Endothelial cell (in vitro differentiated cells): ENCODE measurements around the gene SEMA4D. TPM values are rescaled to one million over a fixed set of nuclear protein-coding genes. Genes with fewer than 3 reads are reported as not detected.
"Not testable (repeated sequence)": the region's sequence is repeated elsewhere in the genome, so short reads cannot be mapped to it uniquely, and the experiment has no call there.

Source experiments
- DNase-seq: peaks from one replicate; pipeline ENCODE4 v3.0.0; 2021; ENCODE audit warnings: low spot score
- H3K27ac Mint-ChIP-seq: one replicate; pipeline ENCODE4 v1.8.0; 2021; ENCODE audit warnings: mixed read lengths, inconsistent platforms; ENCODE audit not compliant: unreplicated experiment
- H3K27me3 Mint-ChIP-seq: one replicate; pipeline ENCODE4 v1.8.0; 2021; ENCODE audit warnings: mild to moderate bottlenecking, moderate library complexity, mixed read lengths, inconsistent platforms; ENCODE audit not compliant: unreplicated experiment
- H3K36me3 Mint-ChIP-seq: one replicate; pipeline ENCODE4 v1.8.0; 2021; ENCODE audit warnings: mild to moderate bottlenecking, low read depth, mixed read lengths, inconsistent platforms; ENCODE audit not compliant: unreplicated experiment
- H3K4me1 Mint-ChIP-seq: one replicate; pipeline ENCODE4 v1.8.0; 2021; ENCODE audit warnings: mild to moderate bottlenecking, mixed read lengths, inconsistent platforms; ENCODE audit not compliant: unreplicated experiment
- H3K4me3 Mint-ChIP-seq: one replicate; pipeline ENCODE4 v1.8.0; 2021; ENCODE audit warnings: mild to moderate bottlenecking, mixed read lengths, inconsistent platforms; ENCODE audit not compliant: unreplicated experiment
- H3K9me3 Mint-ChIP-seq: one replicate; pipeline ENCODE4 v1.8.0; 2021; ENCODE audit warnings: mixed read lengths, inconsistent platforms; ENCODE audit not compliant: unreplicated experiment
- total RNA-seq: library from RNA; stranded (reverse); fragmentation: NEBNext Ultra II Directional; extraction: Animal tissue kit (Norgen Biotek cat#: 25700); gene quantifications from one replicate; pipeline ENCODE4 v1.2.1, GENCODE V29; 2021; ENCODE audit not compliant: unreplicated experiment
- TF ChIP-seq, protein P1 (sequence below): fragments of 200-600 bp; sonication (generic); IDR thresholded peaks from one replicate; pipeline ENCODE4 v1.5.0; 2021; ENCODE audit warnings: antibody characterized with exemption; ENCODE audit not compliant: unreplicated experiment

The SEMA4D gene
- total RNA-seq, 1 donor from 2014 or later: 14.8 TPM

DNA sequence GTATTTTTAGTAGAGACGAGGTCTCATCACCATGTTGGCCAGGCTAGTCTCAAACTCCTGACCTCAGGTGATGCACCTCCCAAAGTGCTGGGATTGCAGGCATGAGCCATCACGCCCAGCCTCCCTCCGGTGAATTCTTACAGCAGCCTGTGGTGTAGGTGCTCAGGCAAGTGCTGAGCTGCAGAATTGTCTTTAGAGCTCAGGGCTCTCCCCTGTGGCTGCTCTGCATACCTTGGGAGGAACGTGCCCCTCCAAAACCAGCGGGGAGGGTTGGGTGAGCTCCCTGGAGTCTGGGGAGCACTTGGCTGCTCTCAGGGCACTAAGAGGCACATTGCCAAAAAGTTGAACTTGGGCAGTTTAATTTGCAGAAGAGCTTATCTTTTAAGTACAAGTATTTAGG is 150.3 kb downstream of the SEMA4D start:
- TF ChIP-seq, protein P1, sequence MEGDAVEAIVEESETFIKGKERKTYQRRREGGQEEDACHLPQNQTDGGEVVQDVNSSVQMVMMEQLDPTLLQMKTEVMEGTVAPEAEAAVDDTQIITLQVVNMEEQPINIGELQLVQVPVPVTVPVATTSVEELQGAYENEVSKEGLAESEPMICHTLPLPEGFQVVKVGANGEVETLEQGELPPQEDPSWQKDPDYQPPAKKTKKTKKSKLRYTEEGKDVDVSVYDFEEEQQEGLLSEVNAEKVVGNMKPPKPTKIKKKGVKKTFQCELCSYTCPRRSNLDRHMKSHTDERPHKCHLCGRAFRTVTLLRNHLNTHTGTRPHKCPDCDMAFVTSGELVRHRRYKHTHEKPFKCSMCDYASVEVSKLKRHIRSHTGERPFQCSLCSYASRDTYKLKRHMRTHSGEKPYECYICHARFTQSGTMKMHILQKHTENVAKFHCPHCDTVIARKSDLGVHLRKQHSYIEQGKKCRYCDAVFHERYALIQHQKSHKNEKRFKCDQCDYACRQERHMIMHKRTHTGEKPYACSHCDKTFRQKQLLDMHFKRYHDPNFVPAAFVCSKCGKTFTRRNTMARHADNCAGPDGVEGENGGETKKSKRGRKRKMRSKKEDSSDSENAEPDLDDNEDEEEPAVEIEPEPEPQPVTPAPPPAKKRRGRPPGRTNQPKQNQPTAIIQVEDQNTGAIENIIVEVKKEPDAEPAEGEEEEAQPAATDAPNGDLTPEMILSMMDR: no peak
- no peaks in the 10 kb centered on the region for H3K4me1 Mint-ChIP-seq
- H3K36me3 Mint-ChIP-seq: peaks cover 61% of the 10 kb centered on the region
- no peak for DNase-seq
- no peaks in the 10 kb centered on the region for H3K9me3 Mint-ChIP-seq
- no peak overlapping the region for H3K27ac Mint-ChIP-seq
- H3K27me3 Mint-ChIP-seq: no peaks in the 10 kb centered on the region
- H3K4me3 Mint-ChIP-seq: no peak overlapping the region

DNA sequence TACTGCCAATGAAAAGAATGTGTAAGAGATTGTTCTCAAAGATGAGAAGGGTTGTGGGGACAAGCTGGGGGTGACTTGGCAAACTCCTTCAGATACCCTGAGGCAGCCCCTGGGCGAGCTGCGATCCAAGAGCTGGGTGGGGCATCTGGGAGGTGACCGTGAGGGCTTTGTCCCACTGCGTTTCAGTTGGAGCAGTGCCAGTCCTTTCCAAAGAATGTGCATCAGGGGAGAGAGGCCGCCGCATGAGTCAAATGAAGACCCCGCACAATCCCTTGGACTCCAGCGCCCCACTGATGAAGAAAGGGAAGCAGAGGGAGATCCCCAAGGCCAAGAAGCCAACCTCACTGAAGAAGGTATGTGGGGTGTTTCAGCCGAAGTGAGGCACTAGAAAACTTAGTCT is 151.2 kb downstream of the SEMA4D start:
- Mint-ChIP-seq H3K27me3 (no peaks in the 10 kb centered on the region), H3K36me3 (peaks cover 54% of the 10 kb centered on the region), H3K4me3 (no peak overlapping the region), H3K27ac (no peak overlapping the region), H3K4me1 (no peaks in the 10 kb centered on the region), H3K9me3 (no peaks in the 10 kb centered on the region)
- TF ChIP-seq, protein P1: no peak
- DNase-seq: no peak

DNA sequence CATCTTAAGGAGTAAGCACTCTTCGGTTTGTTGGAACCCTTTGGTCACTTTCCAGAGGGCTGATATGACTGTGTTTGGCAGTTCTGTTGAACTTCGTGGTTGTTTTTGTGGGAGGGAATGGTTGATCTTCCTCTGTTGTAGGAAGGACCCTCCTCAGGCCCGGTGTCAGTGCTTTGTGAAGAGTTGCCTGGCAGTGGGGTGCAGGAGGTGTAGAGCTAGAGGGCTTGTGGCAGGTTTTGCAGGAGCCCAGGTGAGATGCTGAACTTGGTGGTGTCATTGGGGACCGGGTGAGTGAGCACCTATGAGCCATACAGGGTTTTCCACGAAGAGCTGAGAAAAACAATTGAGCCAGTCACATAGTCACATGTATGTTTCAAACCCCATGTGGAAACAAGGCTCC is 152.4 kb downstream of the SEMA4D start:
- TF ChIP-seq, protein P1: no peak
- H3K36me3 Mint-ChIP-seq: peaks cover 50% of the 10 kb centered on the region
- H3K4me1 Mint-ChIP-seq: no peaks in the 10 kb centered on the region
- H3K27ac Mint-ChIP-seq: no peak overlapping the region
- H3K9me3 Mint-ChIP-seq: no peaks in the 10 kb centered on the region
- no peak for DNase-seq
- H3K27me3 Mint-ChIP-seq: no peaks in the 10 kb centered on the region
- H3K4me3 Mint-ChIP-seq: no peak overlapping the region

DNA sequence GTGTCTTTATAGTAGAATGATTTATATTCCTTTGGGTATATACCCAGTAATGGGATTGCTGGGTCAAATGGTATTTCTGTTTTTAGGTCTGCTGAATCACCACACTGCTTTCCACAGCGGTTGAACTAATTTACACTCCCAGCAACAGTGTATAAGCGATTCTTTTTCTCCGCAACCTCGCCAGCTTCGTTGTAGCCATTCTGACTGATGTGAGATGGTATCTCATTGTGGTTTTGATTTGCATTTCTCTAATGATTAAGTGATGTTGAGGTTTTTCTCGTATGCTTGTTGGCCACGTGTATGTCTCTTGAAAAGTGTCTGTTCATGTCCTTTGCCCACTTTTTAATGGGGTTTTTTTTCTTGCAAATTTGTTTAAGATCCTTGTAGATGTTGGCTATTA is 154.1 kb downstream of the SEMA4D start:
- H3K9me3 Mint-ChIP-seq, H3K27ac Mint-ChIP-seq, H3K4me1 Mint-ChIP-seq, H3K4me3 Mint-ChIP-seq, DNase-seq, H3K27me3 Mint-ChIP-seq: not testable (repeated sequence)
- peaks cover 47% of the 10 kb centered on the region for H3K36me3 Mint-ChIP-seq

DNA sequence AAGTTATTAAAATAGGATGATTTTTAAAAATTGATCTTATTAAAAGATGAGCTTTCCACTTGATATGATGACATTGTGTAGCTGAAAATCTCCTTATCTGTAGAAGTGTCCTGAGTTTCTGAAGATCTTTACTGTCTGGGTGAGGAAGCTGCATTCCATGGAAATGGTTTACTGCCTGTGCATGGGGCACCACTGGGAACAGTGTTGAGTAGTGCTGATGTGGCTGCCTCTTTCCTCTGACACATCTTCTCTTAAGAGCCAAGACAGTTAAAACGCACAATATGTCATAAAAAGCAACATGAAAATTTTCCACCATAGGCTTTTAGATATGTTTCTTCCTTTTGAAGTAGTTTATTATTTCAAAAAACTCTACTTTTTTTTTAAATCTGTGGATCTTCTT is 155.0 kb downstream of the SEMA4D start:
- Mint-ChIP-seq H3K27ac (no peak overlapping the region), H3K4me1 (no peaks in the 10 kb centered on the region), H3K27me3 (no peaks in the 10 kb centered on the region), H3K9me3 (no peaks in the 10 kb centered on the region), H3K4me3 (no peak overlapping the region), H3K36me3 (peaks cover 44% of the 10 kb centered on the region)
- TF ChIP-seq, protein P1: no peak
- DNase-seq: no peak

DNA sequence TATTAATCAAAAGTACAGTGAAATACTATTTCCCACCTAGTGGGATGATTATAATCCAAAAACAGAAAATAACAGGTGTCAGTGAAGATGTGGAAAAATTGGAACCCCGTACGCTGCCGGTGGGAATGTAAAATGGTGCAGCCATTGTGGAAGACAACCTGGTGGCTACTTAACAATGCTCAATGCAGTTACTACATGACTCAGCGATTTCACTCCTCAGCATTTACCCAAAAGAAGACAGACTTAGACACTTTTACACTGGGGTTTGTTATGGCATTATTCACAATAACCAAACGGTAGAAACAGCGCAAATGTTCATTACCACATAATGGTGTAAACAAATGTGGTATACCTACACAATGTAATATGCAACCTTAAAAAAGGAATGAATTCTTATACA is 155.7 kb downstream of the SEMA4D start:
- H3K27ac Mint-ChIP-seq: no peak overlapping the region
- DNase-seq: no peak
- TF ChIP-seq, protein P1: no peak
- no peaks in the 10 kb centered on the region for H3K27me3 Mint-ChIP-seq
- no peak overlapping the region for H3K4me3 Mint-ChIP-seq
- H3K4me1 Mint-ChIP-seq: no peaks in the 10 kb centered on the region
- no peaks in the 10 kb centered on the region for H3K9me3 Mint-ChIP-seq
- peaks cover 50% of the 10 kb centered on the region for H3K36me3 Mint-ChIP-seq
